Activated CD8-positive, alpha-beta memory T cell treated with anti-CD3 and anti-CD28 coated beads for 48 hours (primary cell): ENCODE measurements around the gene TAF1B.
A peak's percentile ranks its signal among the peaks of the same experiment; 100 is the strongest.

ENCODE experiments used
- DNase-seq, 3 experiments: peaks; one replicate each; pipeline ENCODE4 v3.0.0-alpha.2; 2020; ENCODE audit warnings: low read depth in 2 of 3, low spot score in 2 of 3

TAF1B gene

GRCh38 chr2:9961013-9961412 lies 117.7 kb downstream of the TAF1B start:
- DNase-seq, result no peak

DNA sequence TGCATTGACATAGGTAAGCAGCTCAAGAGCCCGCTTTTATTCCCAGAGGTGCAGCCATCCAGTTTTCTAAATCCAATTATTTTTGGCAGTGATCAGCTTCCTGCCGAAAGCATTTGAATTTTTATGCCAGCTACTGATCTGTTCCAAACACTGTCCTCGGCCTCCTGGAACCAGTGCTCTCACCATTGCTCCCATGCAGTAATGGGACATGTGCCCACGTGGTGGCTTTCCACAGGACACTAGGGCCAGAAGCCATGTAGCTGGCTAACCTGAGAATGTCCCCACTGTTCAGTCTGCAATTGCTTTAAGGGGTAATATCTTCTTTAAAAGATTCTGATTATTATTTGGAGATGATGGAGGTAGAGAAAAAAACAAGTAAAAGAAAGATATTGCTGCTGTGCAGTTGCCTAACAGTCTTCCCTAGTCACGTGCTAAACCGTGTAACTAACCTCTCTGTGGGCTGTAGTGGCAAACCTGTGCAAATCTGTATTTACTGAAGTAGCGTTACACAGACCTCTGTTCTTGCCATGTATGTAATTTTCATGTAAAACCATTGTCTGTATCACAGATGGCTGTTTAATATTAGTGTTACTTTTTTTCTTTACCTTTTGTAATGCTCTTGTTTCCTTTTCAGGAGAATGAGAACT lies 121.2 kb downstream of the TAF1B start:
- no peak for DNase-seq

DNA sequence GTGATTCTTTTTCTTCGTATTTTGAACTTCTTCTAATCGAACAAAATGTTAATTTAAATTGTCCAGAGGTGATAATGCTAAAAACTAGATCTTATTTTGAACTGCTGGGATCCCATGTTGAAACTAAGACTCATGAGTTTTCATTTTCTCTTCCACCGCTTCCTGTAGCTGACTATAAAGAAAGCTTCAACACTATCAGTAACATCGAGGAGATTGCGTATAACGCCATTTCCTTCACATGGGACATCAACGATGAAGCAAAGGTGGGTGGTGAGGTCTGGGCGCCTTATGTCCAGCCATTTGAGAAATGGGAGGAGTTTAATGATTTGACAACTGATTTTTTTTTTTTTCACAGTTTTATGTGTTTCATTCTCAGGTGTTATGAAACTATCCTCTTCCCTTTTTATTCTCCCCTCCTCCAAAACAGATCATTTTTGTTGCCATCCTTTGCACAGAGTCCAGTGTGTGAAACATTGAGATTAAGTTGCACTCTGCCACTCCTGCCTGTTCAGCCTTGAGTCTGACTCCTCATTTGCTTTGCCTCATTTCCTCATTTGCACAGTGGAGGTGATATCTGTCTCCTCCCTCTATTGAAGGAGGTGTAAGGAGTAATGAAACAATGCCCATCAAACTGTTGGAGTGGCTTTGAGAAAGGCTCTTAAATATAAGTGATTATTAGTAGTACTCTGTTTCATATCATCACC lies 122.0 kb downstream of the TAF1B start:
- DNase-seq, result no peak

DNA sequence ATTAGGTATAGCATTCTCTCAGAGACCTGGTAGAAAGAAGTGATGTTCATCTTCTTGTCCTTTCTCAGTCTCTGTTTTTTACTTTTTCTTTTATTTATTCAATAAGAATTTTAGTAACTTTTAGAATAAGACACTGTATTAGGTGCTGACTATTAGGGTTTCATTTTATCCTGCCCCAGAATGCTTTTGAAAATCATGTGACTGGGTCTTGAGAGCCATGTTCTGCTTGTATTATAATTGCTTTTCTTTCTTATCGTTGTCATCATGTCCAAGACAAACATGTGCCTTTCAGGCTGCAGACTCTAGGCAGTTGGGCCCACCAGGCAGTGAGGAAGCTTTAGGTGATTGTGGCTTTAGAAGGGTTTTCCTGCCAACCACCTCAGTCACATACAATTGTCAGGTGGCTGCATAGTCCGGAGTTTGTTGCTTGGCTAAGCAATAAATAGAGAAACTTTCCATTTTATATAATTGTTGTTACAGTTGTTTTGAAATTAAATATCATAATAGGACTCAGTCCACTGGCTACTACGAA lies 123.3 kb downstream of the TAF1B start:
- DNase-seq, result no peak

GRCh38 chr2:9967053-9967775 lies 123.9 kb downstream of the TAF1B start:
- no peak for DNase-seq

GRCh38 chr2:9968553-9969497 lies 125.6 kb downstream of the TAF1B start:
- DNase-seq, result no peak

- no peak for DNase-seq
Observed at GRCh38 chr2:9970200-9971044, 127.1 kb downstream of the TAF1B start.

DNA sequence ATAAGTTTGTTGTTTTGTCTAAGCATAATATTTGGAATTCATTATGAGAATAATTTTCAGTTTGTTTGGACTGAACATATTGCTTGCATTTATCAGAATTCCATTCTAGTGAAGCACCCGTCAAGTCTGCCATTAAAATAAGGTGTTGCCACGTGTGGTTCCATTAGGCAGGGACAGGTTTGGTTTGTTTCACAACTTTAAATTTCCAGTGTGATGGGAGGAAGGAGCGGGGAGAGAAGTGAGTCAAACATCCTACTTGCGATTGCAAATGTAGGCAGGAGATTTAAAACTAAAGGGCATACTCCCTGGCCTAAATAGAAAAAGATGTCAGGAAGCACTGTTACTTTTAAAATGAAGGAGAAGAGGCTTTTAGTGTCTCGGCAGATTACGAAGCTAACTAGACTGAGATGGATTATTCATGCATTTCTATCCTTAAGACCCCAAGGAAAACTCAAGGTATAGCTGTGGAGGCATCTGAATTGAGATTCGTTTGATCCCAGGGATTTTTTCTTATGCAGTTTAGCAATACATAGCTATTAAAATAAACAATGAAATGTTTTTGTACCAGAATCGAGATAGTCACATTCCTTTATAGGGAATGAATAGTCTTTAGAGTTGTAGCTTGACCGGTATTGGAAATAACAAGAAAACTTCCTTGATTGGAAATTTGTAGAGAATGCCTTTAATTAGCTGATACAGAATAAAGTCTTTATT lies 128.0 kb downstream of the TAF1B start:
- no peak for DNase-seq

- DNase-seq, result no peak
Observed at GRCh38 chr2:9971890-9972289, 128.6 kb downstream of the TAF1B start.

GRCh38 chr2:9972621-9973479 lies 129.6 kb downstream of the TAF1B start:
- no peak for DNase-seq

GRCh38 chr2:9973690-9974089 lies 130.4 kb downstream of the TAF1B start:
- no peak for DNase-seq

DNA sequence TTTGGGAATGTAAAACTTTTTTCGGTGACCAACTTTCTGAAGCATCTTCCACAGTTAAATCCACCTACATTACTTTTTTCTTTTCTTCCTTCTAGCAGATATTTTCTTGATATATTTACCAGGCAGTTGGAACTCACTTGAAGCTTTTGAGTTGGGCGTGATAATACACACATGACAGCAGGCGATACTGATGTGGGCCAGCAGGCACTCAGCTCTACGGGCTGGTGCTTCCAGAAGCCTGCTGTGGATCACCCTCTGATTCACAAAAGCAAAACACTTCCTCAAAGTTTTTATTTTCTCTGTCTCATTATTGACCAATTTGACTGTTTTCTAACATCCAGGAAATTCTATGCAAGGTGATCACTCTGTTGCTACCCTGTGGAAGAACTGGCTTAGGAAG lies 131.1 kb downstream of the TAF1B start:
- DNase-seq, result no peak

- no peak for DNase-seq
Observed at GRCh38 chr2:9975328-9975727, 132.1 kb downstream of the TAF1B start.

GRCh38 chr2:9975805-9976447 lies 132.7 kb downstream of the TAF1B start:
- peak in 1 of 3 experiments; percentile 9 for DNase-seq

GRCh38 chr2:9979977-9980376 lies 136.7 kb downstream of the TAF1B start:
- no peak for DNase-seq

- DNase-seq, result no peak
Observed at GRCh38 chr2:9980520-9980919, 137.2 kb downstream of the TAF1B start.

DNA sequence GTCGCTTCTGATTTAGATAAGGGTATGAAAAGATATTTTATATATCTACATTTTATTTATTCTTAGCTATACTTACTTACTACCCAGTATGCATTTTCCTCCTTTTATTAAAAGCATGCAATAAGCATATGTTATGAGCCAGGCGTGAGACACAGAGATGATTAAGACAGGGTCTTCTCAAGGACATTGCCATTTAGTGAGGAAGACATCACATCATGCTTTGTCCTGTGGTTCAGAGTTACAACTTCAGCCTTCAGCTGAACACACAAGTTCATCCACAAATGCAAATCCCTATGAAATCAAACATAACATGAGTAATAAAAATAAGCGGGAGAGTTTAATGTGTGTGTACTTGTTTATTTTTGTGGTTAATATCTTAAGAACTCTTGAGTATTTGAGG lies 138.4 kb downstream of the TAF1B start:
- no peak for DNase-seq

DNA sequence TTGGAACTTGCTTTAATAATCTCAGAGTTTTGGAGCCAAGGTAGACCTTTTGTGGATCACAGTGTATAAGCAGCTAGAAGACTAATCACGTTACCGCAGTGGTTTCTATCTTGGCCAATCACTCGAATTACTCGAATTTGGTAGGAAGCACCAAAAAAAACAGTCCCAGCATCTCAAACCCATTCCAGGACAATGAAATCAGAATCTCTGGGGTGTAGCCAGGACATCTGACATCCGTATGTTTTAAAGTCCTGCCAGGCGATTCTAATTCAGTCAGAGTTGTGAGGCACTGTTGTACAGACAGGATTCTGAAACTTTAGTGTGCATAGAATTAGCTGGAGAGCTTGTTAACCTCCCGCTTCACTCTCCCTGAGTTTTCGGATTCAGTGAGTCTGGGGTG lies 139.0 kb downstream of the TAF1B start:
- no peak for DNase-seq
